GM19025 (cell line): ENCODE results near the gene SELENOV.
"Not testable (repeated sequence)": the region's sequence is repeated elsewhere in the genome, so short reads cannot be mapped to it uniquely, and the experiment has no call there.

Experiments used
- ATAC-seq: cut with Tn5 transposase; IDR thresholded peaks from one replicate; pipeline ENCODE4 v1.9.1; 2021; ENCODE audit warnings: mild to moderate bottlenecking, low read depth, moderate library complexity; ENCODE audit not compliant: unreplicated experiment

SELENOV gene

DNA sequence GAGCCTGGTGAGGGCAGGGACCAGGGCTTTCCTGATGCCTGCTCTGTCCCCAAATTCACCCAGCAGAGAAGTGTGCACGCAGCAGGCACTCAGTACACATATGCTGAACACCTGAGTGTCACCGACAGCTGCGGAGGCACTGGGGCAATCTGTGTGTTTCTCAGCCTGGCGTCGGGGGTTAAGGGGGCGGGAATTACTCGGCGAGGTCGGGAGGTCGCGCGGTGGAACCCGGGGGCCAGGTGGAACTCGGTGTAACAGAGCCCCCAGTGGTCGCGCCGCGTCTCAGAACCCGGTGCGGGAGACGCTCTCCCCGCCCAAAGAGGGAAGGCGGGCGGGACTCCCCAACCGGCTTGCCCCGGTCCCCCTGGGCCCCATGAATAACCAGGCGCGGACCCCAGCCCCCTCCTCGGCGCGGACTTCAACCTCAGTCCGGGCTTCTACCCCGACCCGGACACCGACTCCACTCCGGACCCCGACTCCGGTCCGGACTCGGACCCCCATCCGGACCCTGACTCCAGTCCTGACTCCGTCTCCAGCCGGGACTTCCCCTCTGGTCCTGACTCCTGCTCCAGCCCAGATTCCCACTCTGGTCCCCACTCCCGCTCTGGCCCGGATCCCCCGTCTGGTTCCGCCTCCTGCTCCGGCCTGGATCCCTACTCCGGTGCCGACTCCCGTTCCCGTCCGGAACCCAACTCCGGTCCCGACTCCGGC, at the start of gene SELENOV:
SELENOV (plus strand) TSS at position 300 of the 711 bp plus-strand sequence; CDS start at position 374, 74 bp downstream.
- no peak for ATAC-seq

DNA sequence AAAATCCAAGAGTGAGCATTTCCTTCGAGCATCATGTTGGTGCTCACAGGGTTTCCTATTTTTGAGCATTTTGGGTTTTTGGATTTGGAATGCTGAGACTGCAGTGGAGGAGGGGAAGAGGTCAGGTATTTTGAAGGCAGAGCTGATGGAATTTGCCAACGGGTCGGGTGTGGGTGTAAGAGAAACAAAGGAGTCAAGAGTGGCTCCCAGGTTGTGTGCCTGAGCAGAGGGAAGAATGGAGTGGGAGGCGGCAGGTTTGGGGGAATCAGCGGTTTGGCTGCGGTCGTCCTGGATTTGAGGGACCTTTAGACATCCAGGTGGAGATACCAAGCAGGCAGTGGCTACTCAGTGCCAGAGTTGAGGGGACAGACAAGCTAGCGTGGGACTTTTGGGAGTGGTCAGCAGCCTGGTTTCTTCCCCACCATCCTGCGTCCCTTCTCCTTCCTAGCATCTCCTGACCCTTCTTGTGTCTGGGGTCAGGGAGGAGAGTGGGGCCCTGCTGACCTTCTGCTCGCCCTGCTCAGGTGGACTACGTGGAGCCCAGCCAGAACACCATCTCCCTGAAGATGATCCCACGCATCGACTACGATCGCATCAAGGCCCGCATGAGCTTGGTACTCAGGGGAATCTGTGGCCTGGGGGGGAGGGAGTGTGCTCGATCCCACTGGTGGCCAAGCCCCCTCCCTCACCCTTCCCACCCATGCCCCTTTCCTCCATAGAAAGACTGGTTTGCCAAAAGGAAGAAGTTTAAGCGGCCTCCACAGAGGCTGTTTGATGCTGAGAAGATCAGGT, 48.8 kb upstream of the SELENOV start:
- ATAC-seq: no peak

DNA sequence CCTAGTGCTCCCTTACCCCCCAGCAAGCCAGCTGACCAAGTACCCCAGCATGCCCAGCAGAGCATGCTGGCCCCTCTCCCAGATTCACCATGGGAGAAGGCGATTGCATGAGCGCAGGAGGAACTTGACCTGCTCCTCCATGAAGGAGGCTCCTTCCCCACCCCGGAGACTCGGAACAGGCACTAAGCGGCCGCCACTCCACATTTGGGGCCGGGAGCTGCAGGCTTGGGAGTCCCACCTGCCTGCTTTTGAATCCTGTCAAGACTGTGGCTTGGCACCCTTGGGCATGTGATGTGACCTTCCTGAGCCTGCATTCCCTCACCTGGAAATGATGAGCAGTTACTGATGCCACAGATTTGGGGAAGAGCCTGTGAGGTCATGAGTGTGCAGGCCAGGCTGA, 47.0 kb upstream of the SELENOV start:
- no peak for ATAC-seq

- ATAC-seq: no peak
Measured at GRCh38 chr19:39469036-39469435, 45.9 kb upstream of the SELENOV start.

DNA sequence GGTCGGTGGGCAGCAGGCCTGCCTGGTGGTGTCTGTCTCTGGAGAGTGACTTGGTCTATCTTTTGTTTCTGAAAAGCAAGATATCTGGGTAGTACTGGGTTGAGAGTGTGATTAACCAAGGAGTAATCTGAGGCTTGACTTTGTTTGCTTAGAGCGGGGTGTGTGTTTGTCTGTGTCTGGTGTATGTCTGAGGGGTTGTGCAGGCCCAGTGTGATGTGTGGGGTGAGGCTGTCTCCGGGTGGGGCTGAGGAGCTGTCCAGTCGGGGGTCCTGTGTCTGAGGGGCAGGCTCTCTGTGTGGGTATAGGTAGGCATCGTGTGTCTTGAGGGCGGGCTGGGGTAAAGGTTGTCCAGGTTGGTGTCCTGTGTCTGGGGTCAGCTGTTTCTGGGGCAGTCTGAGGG, 45.4 kb upstream of the SELENOV start:
- ATAC-seq: no peak

GRCh38 chr19:39470724-39471339, 44.1 kb upstream of the SELENOV start:
- ATAC-seq: no peak

DNA sequence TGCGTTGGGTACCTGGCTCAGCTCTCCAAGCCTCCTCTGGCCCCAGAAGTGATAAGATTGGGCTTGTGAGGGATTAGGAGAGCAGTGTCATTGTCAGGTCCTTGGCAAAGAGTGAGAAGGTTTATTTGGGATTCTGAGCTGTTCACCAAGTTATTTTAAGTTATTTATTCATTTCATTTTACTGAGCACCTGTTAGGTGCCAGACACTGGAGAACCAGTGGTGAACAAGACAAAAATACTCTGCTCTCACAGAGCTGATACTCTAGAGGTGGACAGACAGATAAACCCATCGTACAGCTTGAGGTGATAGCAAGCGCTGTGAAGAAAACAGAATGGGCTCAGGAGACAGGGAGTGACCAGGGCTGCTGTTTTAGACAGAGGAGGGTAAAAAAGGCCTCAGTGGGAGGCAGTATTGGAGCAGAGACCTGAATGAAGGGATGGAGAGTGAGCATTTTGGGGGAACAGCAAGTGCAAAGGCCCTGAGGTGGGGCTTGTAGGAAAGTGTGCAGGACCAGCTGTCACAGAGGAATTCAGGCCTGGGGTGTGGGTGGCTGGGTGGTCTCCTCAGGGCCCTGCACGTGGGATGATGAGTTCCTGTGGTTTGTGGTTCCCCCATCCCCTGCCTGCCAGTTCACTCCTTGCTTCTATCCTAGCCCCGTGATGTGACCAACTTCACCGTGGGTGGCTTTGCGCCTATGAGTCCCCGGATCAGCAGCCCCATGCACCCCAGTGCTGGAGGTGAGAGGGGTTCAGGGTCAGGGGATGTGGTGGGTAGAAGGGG, 43.0 kb upstream of the SELENOV start:
- ATAC-seq: no peak

DNA sequence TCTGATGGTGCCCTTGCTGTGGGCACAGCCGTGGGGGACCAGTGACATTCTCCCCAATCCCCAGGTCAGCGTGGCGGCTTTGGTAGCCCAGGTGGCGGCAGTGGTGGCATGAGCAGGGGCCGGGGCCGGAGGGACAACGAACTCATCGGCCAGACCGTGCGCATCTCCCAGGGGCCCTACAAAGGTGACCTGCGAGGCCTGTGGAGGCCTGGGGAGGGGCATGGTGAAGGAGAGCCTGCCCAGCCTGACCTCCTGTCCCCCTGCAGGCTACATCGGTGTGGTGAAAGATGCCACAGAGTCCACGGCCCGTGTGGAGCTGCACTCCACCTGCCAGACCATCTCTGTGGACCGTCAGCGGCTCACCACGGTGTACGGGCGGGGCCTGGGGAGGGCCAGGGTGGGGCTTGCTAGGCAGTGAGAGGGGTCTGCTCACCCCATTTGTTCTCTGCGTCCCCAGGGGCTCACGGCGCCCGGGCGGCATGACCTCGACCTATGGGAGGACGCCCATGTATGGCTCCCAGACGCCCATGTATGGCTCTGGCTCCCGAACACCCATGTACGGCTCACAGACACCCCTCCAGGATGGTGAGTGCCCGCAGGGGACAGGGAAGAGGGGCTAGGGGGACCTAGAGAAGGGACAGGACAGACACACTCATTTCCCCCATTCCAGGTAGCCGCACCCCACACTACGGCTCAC, 42.0 kb upstream of the SELENOV start:
- no peak for ATAC-seq

GRCh38 chr19:39473443-39473960, 41.4 kb upstream of the SELENOV start:
- no peak for ATAC-seq

DNA sequence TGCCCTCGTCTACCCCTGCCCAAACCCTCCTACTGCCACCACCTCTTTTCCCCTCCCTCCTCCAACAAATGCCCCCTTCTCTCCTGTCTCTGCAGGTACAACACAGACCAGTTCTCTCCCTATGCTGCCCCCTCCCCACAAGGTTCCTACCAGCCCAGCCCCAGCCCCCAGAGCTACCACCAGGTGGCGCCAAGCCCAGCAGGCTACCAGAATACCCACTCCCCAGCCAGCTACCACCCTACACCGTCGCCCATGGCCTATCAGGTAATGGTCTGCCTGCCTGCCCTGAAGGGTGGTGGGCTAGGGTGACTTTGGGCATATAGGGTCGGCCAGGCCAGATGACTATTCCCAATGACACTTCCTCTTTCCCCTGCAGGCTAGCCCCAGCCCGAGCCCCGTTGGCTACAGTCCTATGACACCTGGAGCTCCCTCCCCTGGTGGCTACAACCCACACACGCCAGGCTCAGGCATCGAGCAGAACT, 40.8 kb upstream of the SELENOV start:
- ATAC-seq: no peak

DNA sequence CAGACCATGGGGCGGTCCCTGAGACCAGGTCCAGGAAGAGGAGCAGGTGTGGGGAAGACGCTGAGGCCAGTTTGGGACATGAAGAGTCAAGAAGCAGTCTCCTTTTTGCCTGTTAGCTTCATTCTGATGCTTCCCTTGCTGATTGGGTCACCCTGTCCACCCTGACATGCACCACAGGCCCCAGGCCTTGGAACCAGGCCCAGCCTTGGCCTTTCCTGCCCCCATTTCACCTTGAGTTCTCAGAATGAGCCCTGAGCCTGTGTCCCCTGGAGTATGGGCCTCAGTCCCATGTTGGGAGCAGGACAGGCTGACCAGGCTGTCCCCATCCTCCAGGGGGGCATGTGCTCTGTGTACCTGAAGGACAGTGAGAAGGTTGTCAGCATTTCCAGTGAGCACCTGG, 39.2 kb upstream of the SELENOV start:
- ATAC-seq: no peak

DNA sequence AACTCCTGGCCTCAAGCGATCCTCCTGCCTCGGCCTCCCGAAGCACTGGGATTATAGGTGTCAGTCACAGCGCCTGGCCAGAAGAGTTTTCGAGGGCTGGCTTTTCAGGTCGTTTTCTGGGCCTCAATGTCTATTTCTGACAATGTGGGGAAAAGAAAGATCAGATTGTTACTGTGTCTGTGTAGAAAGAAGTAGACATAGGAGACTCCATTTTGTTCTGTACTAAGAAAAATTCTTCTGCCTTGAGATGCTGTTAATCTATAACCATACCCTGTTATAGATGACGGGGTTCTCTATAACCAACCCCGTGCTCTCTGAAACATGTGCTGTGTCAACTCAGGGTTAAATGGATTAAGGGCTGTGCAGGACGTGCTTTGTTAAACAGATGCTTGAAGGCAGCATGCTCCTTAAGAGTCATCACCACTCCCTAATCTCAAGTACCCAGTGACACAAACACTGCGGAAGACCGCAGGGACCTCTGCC, 35.6 kb upstream of the SELENOV start:
- ATAC-seq: not testable (repeated sequence)

- no peak for ATAC-seq
Measured at GRCh38 chr19:39479916-39480315, 35.0 kb upstream of the SELENOV start.

GRCh38 chr19:39480337-39481228, 34.4 kb upstream of the SELENOV start, which contains the start of gene TIMM50:
Gene TIMM50, plus strand, starts transcription at chr19:39480838. Its CDS starts 16 bp downstream, at chr19:39480854.
- peak; percentile 88 for ATAC-seq

- no peak for ATAC-seq
Measured at GRCh38 chr19:39481229-39481545, 33.8 kb upstream of the SELENOV start.

DNA sequence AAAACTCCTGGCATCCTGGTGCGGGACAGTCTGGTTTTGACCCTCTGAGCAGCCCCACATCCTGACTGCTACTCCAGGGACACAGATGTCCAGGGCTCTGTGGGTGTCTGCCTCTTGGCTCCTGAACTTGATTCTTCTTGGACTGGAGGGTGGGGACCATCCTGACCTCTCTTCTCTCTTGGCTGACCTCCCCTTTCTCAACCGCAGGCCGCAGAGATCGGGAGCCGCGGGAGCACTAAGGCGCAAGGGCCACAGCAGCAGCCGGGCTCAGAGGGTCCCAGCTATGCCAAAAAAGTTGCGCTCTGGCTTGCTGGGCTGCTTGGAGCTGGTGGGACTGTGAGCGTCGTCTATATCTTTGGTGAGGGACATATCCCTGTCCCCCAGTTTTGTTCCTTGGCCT, 33.3 kb upstream of the SELENOV start:
- no peak for ATAC-seq

DNA sequence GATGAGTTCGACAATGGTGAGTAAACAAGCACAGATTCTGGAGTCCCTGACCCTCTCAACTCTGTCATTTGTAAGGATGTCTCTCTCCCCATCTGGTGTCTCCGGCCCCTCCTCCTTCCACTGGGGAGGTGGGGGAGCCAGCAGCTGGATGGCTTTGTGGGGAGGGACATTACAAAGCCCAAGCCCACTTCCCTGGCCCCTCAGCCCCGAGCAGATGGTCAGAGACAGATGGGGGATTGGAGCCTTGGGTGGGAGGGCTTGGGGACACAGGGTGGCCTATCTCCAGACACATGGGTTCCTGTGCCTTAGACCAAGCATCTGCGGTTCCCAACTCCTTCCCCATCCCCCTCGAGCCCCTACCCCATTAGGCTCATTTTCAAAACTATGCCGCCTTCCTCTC, 31.8 kb upstream of the SELENOV start:
- no peak for ATAC-seq

- ATAC-seq: no peak
Measured at GRCh38 chr19:39489756-39490155, 25.2 kb upstream of the SELENOV start.

DNA sequence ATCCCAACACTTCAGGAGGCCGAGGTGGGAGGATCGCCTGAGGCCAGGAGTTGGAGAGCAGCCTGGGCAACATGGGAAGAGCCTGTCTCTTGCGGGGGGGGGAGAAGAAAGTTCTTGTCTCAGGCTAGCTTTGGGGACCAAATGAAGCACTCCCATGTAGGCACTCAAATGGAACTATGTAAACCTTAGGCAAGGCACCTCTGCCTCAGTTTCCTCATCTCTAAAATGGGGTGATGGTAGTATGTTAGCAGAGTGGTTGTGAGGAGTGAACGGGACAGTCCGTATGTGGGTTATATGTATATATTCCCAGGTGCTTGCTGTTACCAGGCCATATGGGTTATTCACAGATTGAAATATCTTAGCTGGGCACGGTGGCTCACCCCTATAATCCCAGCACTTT, 22.7 kb upstream of the SELENOV start:
- ATAC-seq: no peak
